Skin of body (tissue), 2 donors: ENCODE measurements around the gene CHD6. TPM values are rescaled to one million over a fixed set of nuclear protein-coding genes. Genes with fewer than 3 reads are reported as not detected.
A peak's percentile ranks its signal among the peaks of the same experiment; 100 is the strongest.
"Not testable (repeated sequence)": the region's sequence is repeated elsewhere in the genome, so short reads cannot be mapped to it uniquely, and the experiment has no call there.

Source experiments
- DNase-seq: peaks from one replicate; lab custom pipeline; 2025; lab: John Stamatoyannopoulos, UW
- total RNA-seq: library from RNA; depleted of rRNA; stranded (reverse); fragments of >200 nt; gene quantifications from one replicate; pipeline ENCODE4 v1.2.3, GENCODE V29; 2014

CHD6 gene
- total RNA-seq, 1 donor from 2014 or later: 43.5 TPM

GRCh38 chr20:41547221-41547620 lies 71.0 kb downstream of the CHD6 start:
- no peak for DNase-seq

- no peak for DNase-seq
Observed at GRCh38 chr20:41546535-41546934, 71.6 kb downstream of the CHD6 start.

GRCh38 chr20:41544472-41544871 lies 73.7 kb downstream of the CHD6 start:
- DNase-seq: no peak

- DNase-seq: no peak
Observed at GRCh38 chr20:41540918-41541317, 77.3 kb downstream of the CHD6 start.

- DNase-seq: no peak
Observed at GRCh38 chr20:41540459-41540858, 77.7 kb downstream of the CHD6 start.

- no peak for DNase-seq
Observed at GRCh38 chr20:41538810-41539596, 79.2 kb downstream of the CHD6 start.

- DNase-seq: no peak
Observed at GRCh38 chr20:41537865-41538264, 80.3 kb downstream of the CHD6 start.

GRCh38 chr20:41535551-41535950 lies 82.6 kb downstream of the CHD6 start:
- not testable (repeated sequence) for DNase-seq

DNA sequence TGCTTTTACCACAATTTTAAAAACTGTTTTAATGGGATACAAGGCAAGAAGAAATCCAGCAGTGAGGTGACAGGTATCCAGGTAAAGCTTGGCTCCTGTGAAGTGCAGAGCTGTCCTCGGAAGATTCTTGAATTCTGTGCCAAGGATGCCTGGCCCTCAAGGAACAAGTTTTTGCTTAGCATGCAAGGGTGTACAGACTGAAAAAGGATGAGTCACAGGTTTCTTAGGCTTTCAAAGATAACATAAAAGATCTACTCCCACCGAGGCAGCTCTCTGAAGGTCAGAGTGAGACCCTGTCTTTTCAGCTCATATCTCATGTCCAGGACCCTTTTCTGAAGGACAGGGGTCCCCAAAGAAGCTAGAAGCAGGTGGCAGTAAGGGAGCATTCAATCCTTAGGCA lies 83.3 kb downstream of the CHD6 start:
- DNase-seq: no peak

DNA sequence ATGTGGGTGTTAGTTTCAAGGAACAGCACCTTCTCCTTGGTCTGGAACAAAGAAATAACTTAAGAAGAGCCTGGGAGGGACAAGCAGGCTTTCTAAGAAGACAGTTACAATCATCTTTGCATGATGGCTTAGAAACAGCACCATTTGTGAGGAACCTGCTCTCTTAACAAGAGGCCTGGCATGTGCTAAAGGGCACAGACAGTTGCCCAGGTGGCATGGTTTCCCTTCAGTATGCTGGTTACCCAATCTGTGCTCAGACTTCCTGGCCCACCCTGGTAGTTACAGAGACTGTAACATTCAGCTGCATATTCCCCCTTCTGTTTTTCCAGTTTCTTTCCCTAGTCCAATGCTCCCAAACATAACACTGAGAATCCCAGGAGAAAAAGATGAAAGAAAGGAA lies 84.0 kb downstream of the CHD6 start:
- DNase-seq: no peak

DNA sequence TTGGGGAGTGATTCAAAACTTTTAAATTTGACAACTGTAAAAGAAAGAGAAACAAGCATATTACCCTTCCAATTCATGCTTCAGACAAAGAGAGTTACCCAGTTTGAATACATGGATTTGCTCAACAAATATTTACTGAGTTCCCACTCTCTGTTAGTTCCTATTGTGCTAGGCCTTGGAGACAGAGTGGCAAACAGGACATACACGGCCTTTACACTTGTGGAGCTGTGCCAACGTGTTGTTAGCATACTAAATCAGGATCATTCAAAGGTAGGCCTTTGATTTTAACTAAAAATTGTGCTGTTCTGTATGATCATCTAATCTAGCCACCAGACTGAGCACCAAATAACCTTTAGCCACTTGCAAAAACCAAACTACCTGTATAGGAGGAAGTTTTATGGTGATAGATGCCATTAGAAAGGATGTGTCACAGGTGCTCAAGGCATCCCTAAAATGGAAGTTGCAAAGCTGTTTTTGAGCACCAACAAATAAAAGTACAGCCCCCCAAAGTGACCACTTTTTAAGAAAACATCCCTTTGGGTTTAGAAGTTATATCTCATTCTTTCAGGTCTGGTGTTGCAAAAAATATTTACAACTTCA lies 84.5 kb downstream of the CHD6 start:
- no peak for DNase-seq

DNA sequence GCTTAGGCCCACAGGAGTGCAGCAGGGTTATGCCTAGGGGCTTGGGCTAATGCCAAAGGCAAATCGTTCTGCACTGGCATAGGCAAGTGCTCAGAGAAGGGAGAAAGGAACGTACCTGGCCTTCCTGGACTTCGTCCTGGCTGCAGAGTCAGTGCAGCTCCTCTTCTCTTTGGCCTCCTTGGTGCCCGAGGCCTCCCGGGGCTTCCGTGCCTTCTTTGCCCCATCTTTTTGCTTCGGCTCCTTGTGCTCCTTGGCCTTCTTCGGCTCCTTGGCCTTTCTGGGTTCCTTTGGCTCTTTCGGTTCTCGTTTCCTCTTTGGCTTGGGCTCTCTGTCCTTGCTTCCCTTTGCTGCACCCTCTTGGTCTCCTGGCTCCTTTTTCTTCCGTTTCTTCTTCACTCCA lies 85.2 kb downstream of the CHD6 start:
- DNase-seq: no peak

- DNase-seq: no peak
Observed at GRCh38 chr20:41531518-41532275, 86.5 kb downstream of the CHD6 start.

DNA sequence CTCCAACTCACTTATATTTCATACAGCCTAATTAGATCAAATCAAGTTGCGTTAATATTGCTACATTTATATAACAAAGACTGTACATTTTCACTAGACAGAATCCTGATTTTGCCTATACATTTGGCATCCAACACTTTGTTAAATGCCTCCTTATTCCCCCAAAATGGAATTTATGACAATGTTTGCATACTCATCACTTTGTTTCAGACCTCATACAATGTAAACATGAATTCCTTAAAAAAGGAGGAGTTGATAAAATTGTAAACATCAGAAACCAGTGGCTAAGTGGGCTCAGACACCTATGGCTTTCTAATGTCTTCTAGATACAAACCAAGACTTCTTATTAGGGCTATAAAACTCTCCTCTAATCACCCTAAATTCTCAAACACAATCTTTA lies 87.3 kb downstream of the CHD6 start:
- no peak for DNase-seq

DNA sequence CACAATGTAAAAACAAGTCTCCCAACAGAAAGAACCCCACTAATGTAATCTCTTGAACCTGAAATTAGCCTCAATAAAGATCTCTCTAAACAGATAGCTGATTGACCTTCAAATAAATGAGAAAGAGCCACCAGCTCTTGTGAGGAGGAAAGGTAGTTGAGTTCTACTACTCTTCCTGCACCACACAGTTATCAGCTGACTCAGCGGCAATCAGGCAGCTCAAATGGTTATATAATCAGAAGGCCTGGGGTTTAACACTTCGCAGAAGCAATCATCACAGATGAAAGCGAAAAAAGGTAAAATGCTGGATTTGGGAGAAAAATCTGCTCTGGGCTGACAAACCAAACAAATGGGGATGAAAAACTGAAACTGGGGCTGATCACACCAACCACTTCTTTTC lies 91.8 kb downstream of the CHD6 start:
- DNase-seq: no peak

DNA sequence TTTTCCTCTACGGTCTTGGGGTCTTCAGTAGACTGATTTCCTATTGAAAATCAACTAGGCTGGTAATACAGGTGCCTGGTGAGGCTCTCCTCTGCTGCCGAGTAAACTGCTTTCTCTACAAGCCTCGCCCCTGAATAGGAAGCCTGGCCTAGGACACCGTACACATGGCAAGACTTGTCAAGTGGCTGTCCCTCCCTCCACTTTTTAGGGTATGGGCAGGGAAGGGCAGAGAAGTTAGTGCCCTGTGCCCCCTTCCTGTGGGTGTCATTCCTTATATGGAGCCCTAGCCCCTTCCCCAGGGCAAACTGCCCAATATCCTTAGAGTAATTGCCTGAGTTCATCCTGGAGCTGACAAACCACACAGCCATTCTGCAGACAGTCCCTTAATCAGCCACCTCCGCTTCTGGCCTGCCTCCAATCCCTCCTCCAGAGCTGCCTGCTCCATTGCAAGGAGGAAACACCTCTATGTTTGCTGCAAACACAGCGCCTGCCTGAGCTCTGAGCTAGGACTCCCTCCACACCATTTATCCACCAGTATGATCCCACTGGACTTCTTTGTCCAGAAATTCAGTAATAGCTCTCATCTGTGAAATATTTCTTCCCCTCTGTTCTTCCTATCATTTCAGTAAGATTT lies 93.1 kb downstream of the CHD6 start:
- no peak for DNase-seq

GRCh38 chr20:41523857-41524256 lies 94.3 kb downstream of the CHD6 start:
- DNase-seq: no peak

- no peak for DNase-seq
Observed at GRCh38 chr20:41513829-41514228, 104.3 kb downstream of the CHD6 start.

DNA sequence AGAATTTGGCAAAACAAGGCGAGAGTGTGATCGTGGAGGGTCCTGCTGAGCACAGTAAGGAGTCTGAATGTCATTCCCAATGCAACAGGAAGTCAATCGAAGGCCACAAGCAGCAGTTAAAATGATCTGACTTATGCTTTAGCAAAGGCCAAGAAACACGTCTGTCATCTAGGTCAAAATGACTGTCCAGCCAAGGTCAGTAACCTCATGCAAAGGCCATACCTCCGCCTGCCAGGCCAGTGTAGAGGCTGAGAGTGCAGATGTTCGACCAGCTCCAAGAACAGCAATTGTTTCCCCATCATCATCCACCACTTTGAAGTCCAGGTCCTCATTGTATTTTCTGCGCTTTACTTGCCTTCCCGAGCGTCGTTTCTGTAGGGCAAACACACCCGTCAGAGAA lies 105.6 kb downstream of the CHD6 start:
- no peak for DNase-seq

GRCh38 chr20:41510847-41511450 lies 107.2 kb downstream of the CHD6 start:
- peak; percentile 26 for DNase-seq

GRCh38 chr20:41510224-41510623 lies 108.0 kb downstream of the CHD6 start:
- no peak for DNase-seq
